K562 (cell line): Measurements from ENCODE around the gene TSHZ1. TPM values are rescaled to one million over a fixed set of nuclear protein-coding genes. Genes with fewer than 3 reads are reported as not detected.

Experiments
- ATAC-seq: fragments of 200-7000 bp; cut with Tn5 transposase; 3 replicates; pipeline ENCODE4 v1.9.1; 2020; ENCODE audit warnings: moderate library complexity
- BruUV-seq: library from RNA; stranded (reverse); fragments of 400-500 nt; replicated peaks from 2 replicates; lab custom pipeline; 2021; lab: Mats Ljungman, UMichigan
- CTCF ChIA-PET: fragments of 300-600 bp; formaldehyde crosslinking; extraction: SDS; loops from one replicate; lab custom pipeline; 2021; ENCODE audit warnings: low intra/inter-chr PET ratio; lab: Yijun Ruan, JAX
- POLR2A ChIA-PET: fragments of 300-600, 350-650 bp; sonication (Branson Sonifier 250); formaldehyde crosslinking; extraction: SDS; loops from one replicate; lab custom pipeline; 2021; ENCODE audit warnings: antibody characterized with exemption, inconsistent platforms; lab: Yijun Ruan, JAX
- DNase-seq, 4 experiments: peaks; one replicate each; pipeline versions ENCODE4 v3.0.0 to v3.0.0-alpha.2; 2011 to 2018; ENCODE audit warnings: low spot score in 3 of 4, mixed read lengths in 3 of 4; ENCODE audit errors: extremely low read depth in 1 of 4
- FAIRE-seq: peaks from 2 replicates; lab custom pipeline; 2011; peaks lifted over from hg19 to GRCh38; lab: Jason Lieb, UNC
- H2AFZ ChIP-seq: 2 replicates; pipeline ENCODE4 v1.6.0; 2011; ENCODE audit warnings: low read depth, low read length, control low read depth, inconsistent platforms
- H3K27ac ChIP-seq: fragments of 200-600 bp; 3 replicates; pipeline ENCODE4 v1.8.0; 2011; ENCODE audit warnings: low read depth, mild to moderate bottlenecking, control low read depth, inconsistent platforms, low read length, moderate library complexity, mixed read lengths; ENCODE audit errors: extremely low read depth
- H3K27me3 ChIP-seq, 2 experiments: fragments of 300-600 bp in 1 of 2; 2 replicates in 1 of 2; 3 replicates in 1 of 2; pipeline versions ENCODE4 v1.6.0 to v1.8.0; 2011; ENCODE audit warnings: inconsistent platforms in 2 of 2, low read length in 2 of 2, mild to moderate bottlenecking in 1 of 2, mixed read lengths in 1 of 2, moderate library complexity in 1 of 2; ENCODE audit not compliant: control insufficient read depth in 2 of 2, insufficient read depth in 2 of 2
- H3K36me3 ChIP-seq: fragments of 300-600 bp; 3 replicates; pipeline ENCODE4 v1.8.0; 2011; ENCODE audit warnings: mild to moderate bottlenecking, low read length, inconsistent platforms; ENCODE audit not compliant: control insufficient read depth, insufficient read depth
- H3K4me1 ChIP-seq, 2 experiments: fragments of 200-600 bp in 1 of 2; replicated peaks in 1 of 2; 2 replicates in 1 of 2; 3 replicates in 1 of 2; pipeline versions ENCODE4 v1.5.1 to v1.8.0; 2011; ENCODE audit warnings: inconsistent platforms in 2 of 2, low read length in 2 of 2, mild to moderate bottlenecking in 1 of 2, mixed read lengths in 1 of 2, moderate library complexity in 1 of 2; ENCODE audit not compliant: control insufficient read depth in 2 of 2, insufficient read depth in 2 of 2
- H3K4me2 ChIP-seq: 2 replicates; pipeline ENCODE4 v1.6.1; 2011; ENCODE audit warnings: low read length, control low read depth, inconsistent platforms, mixed read lengths; ENCODE audit not compliant: insufficient read depth
- H3K4me3 ChIP-seq: fragments of 200-600 bp; sonication (generic), shearing (Covaris generic); 2 replicates; pipeline ENCODE4 v1.5.1; 2016; ENCODE audit warnings: control low read depth, inconsistent platforms
- H3K79me2 ChIP-seq: fragments of 200-600 bp; 3 replicates; pipeline ENCODE4 v1.8.0; 2011; ENCODE audit warnings: low read length, inconsistent platforms; ENCODE audit not compliant: control insufficient read depth, insufficient read depth
- H3K9ac ChIP-seq, 2 experiments: 2 replicates each; pipeline versions ENCODE4 v1.6.0 to v1.6.1; 2011; ENCODE audit warnings: low read depth in 2 of 2, low read length in 2 of 2, control low read depth in 1 of 2, inconsistent platforms in 1 of 2, mild to moderate bottlenecking in 1 of 2, mixed read lengths in 1 of 2; ENCODE audit not compliant: insufficient read depth in 1 of 2
- H3K9me1 ChIP-seq: one replicate; pipeline ENCODE4 v1.6.0; 2011; ENCODE audit warnings: inconsistent platforms, mild to moderate bottlenecking, low read length, moderate library complexity; ENCODE audit not compliant: control insufficient read depth, insufficient read depth
- H3K9me3 ChIP-seq: replicated peaks from 2 replicates; pipeline ENCODE4 v1.5.1; 2011; ENCODE audit warnings: low read depth, low read length, inconsistent platforms; ENCODE audit not compliant: control insufficient read depth, insufficient read depth
- H4K20me1 ChIP-seq: replicated peaks from 2 replicates; pipeline ENCODE4 v1.6.1; 2011; ENCODE audit warnings: low read length, inconsistent platforms, mixed read lengths; ENCODE audit not compliant: control insufficient read depth, insufficient read depth
- CBX2 ChIP-seq: fragments of 200-600 bp; sonication (generic); IDR thresholded peaks from one replicate; pipeline ENCODE4 v1.6.1; 2012; ENCODE audit warnings: mild to moderate bottlenecking, low read length, inconsistent platforms; ENCODE audit not compliant: insufficient read depth, poor library complexity, severe bottlenecking
- CSDE1 ChIP-seq, 2 experiments: fragments of 450-650 bp; IDR thresholded peaks; 2 replicates each; pipeline ENCODE4 v1.6.1; 2016; ENCODE audit warnings: mild to moderate bottlenecking in 1 of 2
- GATA2 ChIP-seq: sonication (generic); formaldehyde crosslinking; IDR thresholded peaks from 2 replicates; pipeline ENCODE4 v1.4.0; 2020; ENCODE audit warnings: mild to moderate bottlenecking, missing genetic modification reagents
- HIVEP1 ChIP-seq: fragments of 250-450 bp; sonication (Bioruptor Pico); IDR thresholded peaks from 2 replicates; pipeline ENCODE4 v1.4.0; 2020; ENCODE audit warnings: mild to moderate bottlenecking
- HMG20A ChIP-seq: fragments of 450-650 bp; formaldehyde crosslinking; conservative IDR thresholded peaks from 2 replicates; pipeline ENCODE4 v1.4.0; 2020; ENCODE audit warnings: mild to moderate bottlenecking, mixed read lengths
- KAT8 ChIP-seq: fragments of 450-650 bp; IDR thresholded peaks from 2 replicates; pipeline ENCODE4 v1.6.1; 2016; ENCODE audit warnings: low read depth, mild to moderate bottlenecking
- KDM5B ChIP-seq: fragments of 200-600 bp; sonication (generic); IDR thresholded peaks from 2 replicates; pipeline ENCODE4 v1.6.1; 2012; ENCODE audit warnings: low read depth, mild to moderate bottlenecking, moderate library complexity, low read length, control low read depth, inconsistent platforms; ENCODE audit not compliant: insufficient replicate concordance
- MTA3 ChIP-seq: fragments of 450-650 bp; formaldehyde crosslinking; IDR thresholded peaks from 2 replicates; pipeline ENCODE4 v1.6.1; 2017; ENCODE audit warnings: mild to moderate bottlenecking, borderline replicate concordance
- NFRKB ChIP-seq: fragments of 450-650 bp; IDR thresholded peaks from 2 replicates; pipeline ENCODE4 v1.6.1; 2016; ENCODE audit warnings: low read depth
- RBBP5 ChIP-seq: fragments of 200-600 bp; sonication (generic); IDR thresholded peaks from 2 replicates; pipeline ENCODE4 v1.6.1; 2012; ENCODE audit warnings: borderline replicate concordance, mild to moderate bottlenecking, low read length, control low read depth, inconsistent platforms; ENCODE audit not compliant: insufficient read depth, poor library complexity, severe bottlenecking
- SMARCC2 ChIP-seq: fragments of 450-650 bp; IDR thresholded peaks from 2 replicates; pipeline ENCODE4 v1.6.1; 2017; ENCODE audit warnings: antibody characterized with exemption, moderate library complexity, mild to moderate bottlenecking, low read depth
- TRIM24 ChIP-seq, 2 experiments: fragments of 450-650 bp; IDR thresholded peaks; 2 replicates each; pipeline ENCODE4 v1.6.1; 2016
- ZNF24 ChIP-seq: fragments of 450-650 bp; IDR thresholded peaks from 2 replicates; pipeline ENCODE4 v1.6.1; 2016
- ZNF253 ChIP-seq: fragments of 250-450 bp; sonication (Bioruptor Pico); conservative IDR thresholded peaks from 2 replicates; pipeline ENCODE4 v1.6.1; 2021; ENCODE audit warnings: mild to moderate bottlenecking
- ZNF830 ChIP-seq: fragments of 250-450 bp; sonication (Bioruptor Pico); IDR thresholded peaks from 2 replicates; pipeline ENCODE4 v1.5.0; 2021; ENCODE audit warnings: mild to moderate bottlenecking
- WGBS: fragments of 100-300 bp; shearing (Covaris generic); methylation state at CpG from one replicate; pipeline ENCODE4 v1.1.6; 2016; ENCODE audit warnings: low coverage, mixed read lengths; ENCODE audit not compliant: insufficient coverage; ENCODE audit errors: missing lambda C conversion rate; 5-methylcytosine and 5-hydroxymethylcytosine counted together
- in situ Hi-C: fragments of 300-500 bp; cut with MboI; formaldehyde crosslinking; loops from 4 replicates; pipeline ENCODE4 v1.15.0; 2018; ENCODE audit warnings: inconsistent platforms, mixed read lengths
- intact Hi-C: fragments of 100-400 bp; cut with micrococcal nuclease; formaldehyde crosslinking; loops from 2 replicates; pipeline ENCODE4 v1.14.2; 2022
- polyA plus RNA-seq, 8 experiments: library from polyadenylated mRNA; depleted of rRNA in 4 of 8; stranded (reverse) in 5 of 8; unstranded in 3 of 8; fragments of >200 nt; fragmentation: Nextera tagmentation in 2 of 8; fragmentation: Illumina TruSeq in 1 of 8; extraction: Ambion mirVana in 2 of 8; extraction: Trizol in 1 of 8; gene quantifications; 2 replicates each; pipeline versions ENCODE4 v1.2.1 to v1.2.3, GENCODE V29; 2011 to 2014; ENCODE audit warnings: inconsistent platforms in 1 of 8, missing spikeins in 1 of 8
- total RNA-seq, 7 experiments: library from RNA; depleted of rRNA in 6 of 7; stranded (reverse); fragments of >200 nt in 6 of 7; fragmentation: Illumina TruSeq in 2 of 7; extraction: Trizol in 2 of 7; gene quantifications; 2 replicates each; pipeline versions ENCODE4 v1.2.1 to v1.2.3, GENCODE V29; 2011 to 2021; ENCODE audit warnings: low replicate concordance in 1 of 7
- TF ChIP-seq, protein P1 (sequence below): fragments of 150-350 bp; IDR thresholded peaks from 2 replicates; pipeline ENCODE4 v1.6.1; 2014; ENCODE audit warnings: low read depth, mild to moderate bottlenecking, low read length, borderline replicate concordance
- TF ChIP-seq, protein P2 (sequence below), 2 experiments: fragments of 450-650 bp; conservative IDR thresholded peaks; 2 replicates each; pipeline ENCODE4 v1.6.1; 2017; ENCODE audit warnings: mild to moderate bottlenecking in 2 of 2, moderate library complexity in 2 of 2

TSHZ1 gene
- total and polyA plus RNA-seq, 9 of the 15 experiments (the other 6 are each of a cell fraction or from before 2014, with no cell fraction given), result 1.1 to 7.2 (median 2.7) TPM

DNA sequence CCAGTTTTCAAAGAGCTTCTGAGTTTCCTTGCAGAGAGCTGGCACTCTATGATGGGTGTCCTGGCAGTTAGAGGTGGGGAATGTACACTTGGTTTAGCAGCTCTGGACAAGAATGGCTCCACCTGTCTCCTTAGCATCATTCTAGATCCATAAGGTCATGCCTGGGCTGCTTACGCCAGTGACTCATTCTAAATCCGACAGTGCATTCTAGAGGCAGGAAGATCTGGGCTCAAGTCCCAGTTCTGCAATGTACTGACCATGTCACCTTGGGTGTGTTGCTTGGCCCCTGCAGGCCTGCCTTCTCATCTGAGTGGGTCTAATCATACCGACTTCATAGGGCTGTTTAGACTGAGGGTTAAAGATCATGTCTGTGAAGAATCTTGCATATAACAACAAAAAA lies 48.1 kb upstream of the TSHZ1 start (continued):
- TF ChIP-seq KDM5B (no peak), RBBP5 (no peak), TRIM24 (IDR thresholded peaks at IDR 0.05) (no peak)

GRCh38 chr18:75162978-75163377 lies 47.6 kb upstream of the TSHZ1 start:
- Histone ChIP-seq H3K9ac (no peak overlapping the region), H3K9me3 (no peaks in the 10 kb centered on the region), H3K4me2 (no peak overlapping the region), H3K36me3 (no peaks in the 10 kb centered on the region), H3K27me3 (peaks cover 17 to 62% of the 10 kb centered on the region in 2 experiments), H3K9me1 (no peaks in the 10 kb centered on the region), H3K4me1 (peaks cover 0 to 12% of the 10 kb centered on the region in 2 experiments; a peak in 1 of 5 replicates)
- in situ Hi-C loops, result no loop called here
- POLR2A ChIA-PET, result no interaction called here
- 0% methylated on average over 4 of the region's 4 CpGs for WGBS
- TF ChIP-seq HIVEP1 (CRISPR knock-in tag), result no peak
- TF ChIP-seq, protein P1, sequence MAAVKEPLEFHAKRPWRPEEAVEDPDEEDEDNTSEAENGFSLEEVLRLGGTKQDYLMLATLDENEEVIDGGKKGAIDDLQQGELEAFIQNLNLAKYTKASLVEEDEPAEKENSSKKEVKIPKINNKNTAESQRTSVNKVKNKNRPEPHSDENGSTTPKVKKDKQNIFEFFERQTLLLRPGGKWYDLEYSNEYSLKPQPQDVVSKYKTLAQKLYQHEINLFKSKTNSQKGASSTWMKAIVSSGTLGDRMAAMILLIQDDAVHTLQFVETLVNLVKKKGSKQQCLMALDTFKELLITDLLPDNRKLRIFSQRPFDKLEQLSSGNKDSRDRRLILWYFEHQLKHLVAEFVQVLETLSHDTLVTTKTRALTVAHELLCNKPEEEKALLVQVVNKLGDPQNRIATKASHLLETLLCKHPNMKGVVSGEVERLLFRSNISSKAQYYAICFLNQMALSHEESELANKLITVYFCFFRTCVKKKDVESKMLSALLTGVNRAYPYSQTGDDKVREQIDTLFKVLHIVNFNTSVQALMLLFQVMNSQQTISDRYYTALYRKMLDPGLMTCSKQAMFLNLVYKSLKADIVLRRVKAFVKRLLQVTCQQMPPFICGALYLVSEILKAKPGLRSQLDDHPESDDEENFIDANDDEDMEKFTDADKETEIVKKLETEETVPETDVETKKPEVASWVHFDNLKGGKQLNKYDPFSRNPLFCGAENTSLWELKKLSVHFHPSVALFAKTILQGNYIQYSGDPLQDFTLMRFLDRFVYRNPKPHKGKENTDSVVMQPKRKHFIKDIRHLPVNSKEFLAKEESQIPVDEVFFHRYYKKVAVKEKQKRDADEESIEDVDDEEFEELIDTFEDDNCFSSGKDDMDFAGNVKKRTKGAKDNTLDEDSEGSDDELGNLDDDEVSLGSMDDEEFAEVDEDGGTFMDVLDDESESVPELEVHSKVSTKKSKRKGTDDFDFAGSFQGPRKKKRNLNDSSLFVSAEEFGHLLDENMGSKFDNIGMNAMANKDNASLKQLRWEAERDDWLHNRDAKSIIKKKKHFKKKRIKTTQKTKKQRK, result no peak
- TF ChIP-seq GATA2 (CRISPR knock-in tag), result no peak
- TF ChIP-seq, protein P2, sequence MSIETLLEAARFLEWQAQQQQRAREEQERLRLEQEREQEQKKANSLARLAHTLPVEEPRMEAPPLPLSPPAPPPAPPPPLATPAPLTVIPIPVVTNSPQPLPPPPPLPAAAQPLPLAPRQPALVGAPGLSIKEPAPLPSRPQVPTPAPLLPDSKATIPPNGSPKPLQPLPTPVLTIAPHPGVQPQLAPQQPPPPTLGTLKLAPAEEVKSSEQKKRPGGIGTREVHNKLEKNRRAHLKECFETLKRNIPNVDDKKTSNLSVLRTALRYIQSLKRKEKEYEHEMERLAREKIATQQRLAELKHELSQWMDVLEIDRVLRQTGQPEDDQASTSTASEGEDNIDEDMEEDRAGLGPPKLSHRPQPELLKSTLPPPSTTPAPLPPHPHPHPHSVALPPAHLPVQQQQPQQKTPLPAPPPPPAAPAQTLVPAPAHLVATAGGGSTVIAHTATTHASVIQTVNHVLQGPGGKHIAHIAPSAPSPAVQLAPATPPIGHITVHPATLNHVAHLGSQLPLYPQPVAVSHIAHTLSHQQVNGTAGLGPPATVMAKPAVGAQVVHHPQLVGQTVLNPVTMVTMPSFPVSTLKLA (conservative IDR thresholded peaks at IDR 0.05), result no peak
- no peak for TF ChIP-seq ZNF253 (CRISPR knock-in tag)
- no peak for TF ChIP-seq CBX2
- TF ChIP-seq CSDE1 (IDR thresholded peaks at IDR 0.05), result no peak
- no peak for TF ChIP-seq ZNF830
- TF ChIP-seq SMARCC2, result no peak
- TF ChIP-seq MTA3, result no peak
- TF ChIP-seq HMG20A (CRISPR knock-in tag), result no peak
- TF ChIP-seq NFRKB, result no peak
- TF ChIP-seq ZNF24, result no peak
- no peak for TF ChIP-seq KAT8
- TF ChIP-seq, all 486 proteins: peak for 0
- no peak for ATAC-seq
- DNase-seq, result no peak
- no peak for FAIRE-seq
- H4K20me1 ChIP-seq, result no peaks in the 10 kb centered on the region
- BruUV-seq, result no TSS peak
- H3K4me3 ChIP-seq, result no peak overlapping the region
- intact Hi-C loops, result loop anchor here (10.0 kb wide), 1 partner anchor 312 kb away; no protein-coding TSS in a partner anchor
- H3K79me2 ChIP-seq, result no peaks in the 10 kb centered on the region
- CTCF ChIA-PET, result interaction anchor here (0.5 kb wide), 1 partner anchor 531 kb away, joined by 3 read pairs; no protein-coding TSS in a partner anchor
- H3K27ac ChIP-seq, result no peak overlapping the region
- no peak overlapping the region for H2AFZ ChIP-seq
